ENCODE data around the gene HMGA1. TPM values are rescaled to one million over a fixed set of nuclear protein-coding genes. Genes with fewer than 3 reads are reported as not detected.

HMGA1 gene
- total and polyA plus RNA-seq, 2 of the 13 experiments (the other 11 are each of a cell fraction or from before 2014, with no cell fraction given): 117 to 145 TPM

- TF ChIP-seq SRSF1 (optimal IDR thresholded peaks at IDR 0.05; ENCODE audit: low read depth, low read length): no peak
- 0 out of 2 replicates have a peak, but pooled peaks have one; percentile 26 for TF ChIP-seq MIXL1 (CRISPR knock-in tag; IDR thresholded peaks at IDR 0.05)
- no peak for TF ChIP-seq FOXK2 (IDR thresholded peaks at IDR 0.05)
- TF ChIP-seq POGZ (CRISPR knock-in tag; IDR thresholded peaks at IDR 0.05): no peak
- no peak for TF ChIP-seq CREM (IDR thresholded peaks at IDR 0.05)
- no peak for TF ChIP-seq CREM (CRISPR knock-in tag; IDR thresholded peaks at IDR 0.05)
- no peak for TF ChIP-seq BRF2 (CRISPR knock-in tag; IDR thresholded peaks at IDR 0.05)
- no peak for TF ChIP-seq KAT2B (IDR thresholded peaks at IDR 0.05; ENCODE audit: borderline replicate concordance, low read depth, low read length)
- peak; percentile 31; the same call in 1 of the 2 replicates for TF ChIP-seq NR2C2 (CRISPR knock-in tag; IDR thresholded peaks at IDR 0.05; ENCODE audit: borderline replicate concordance)
- no peak for TF ChIP-seq ZNF549 (CRISPR knock-in tag; IDR thresholded peaks at IDR 0.05)
- TF ChIP-seq CC2D1A (CRISPR knock-in tag; IDR thresholded peaks at IDR 0.05): no peak
- TF ChIP-seq ZNF30 (CRISPR knock-in tag; IDR thresholded peaks at IDR 0.05): no peak
- no peak for TF ChIP-seq PBX2 (CRISPR knock-in tag; IDR thresholded peaks at IDR 0.05)
- no peak for TF ChIP-seq EHMT2 (IDR thresholded peaks at IDR 0.05; ENCODE audit: borderline replicate concordance, low read depth, low read length)
- TF ChIP-seq PHF8 (CRISPR knock-in tag; IDR thresholded peaks at IDR 0.05): no peak
- TF ChIP-seq GTF3A (CRISPR knock-in tag; conservative IDR thresholded peaks at IDR 0.05): no peak
- no peak for TF ChIP-seq SP140L (CRISPR knock-in tag; IDR thresholded peaks at IDR 0.05; ENCODE audit: borderline replicate concordance)
- TF ChIP-seq ZBTB34 (CRISPR knock-in tag; IDR thresholded peaks at IDR 0.05): no peak
- peak; percentile 80 for TF ChIP-seq PITX1 (CRISPR knock-in tag; IDR thresholded peaks at IDR 0.05)
- TF ChIP-seq HDAC2 (CRISPR knock-in tag; IDR thresholded peaks at IDR 0.05): peak; percentile 84
- no peak for TF ChIP-seq ZNF615 (CRISPR knock-in tag; IDR thresholded peaks at IDR 0.05; ENCODE audit: borderline replicate concordance)
- TF ChIP-seq ZSCAN22 (CRISPR knock-in tag; IDR thresholded peaks at IDR 0.05): no peak
- no peak for TF ChIP-seq ARID3A (IDR thresholded peaks at IDR 0.05; ENCODE audit: low read depth, low read length)
- TF ChIP-seq ZNF275 (CRISPR knock-in tag; IDR thresholded peaks at IDR 0.05; ENCODE audit: borderline replicate concordance): no peak
- no peak for TF ChIP-seq ZNF83 (CRISPR knock-in tag; IDR thresholded peaks at IDR 0.05; ENCODE audit: borderline replicate concordance)
These were observed 40.4 kb downstream of the HMGA1 start (continued) for GRCh38 chr6:34276881-34277762.

All from HepG2 (cell line).